Adipose tissue (tissue), 3 donors: ENCODE data around the gene NSMCE4A. TPM values are rescaled to one million over a fixed set of nuclear protein-coding genes. Genes with fewer than 3 reads are reported as not detected.
"Not testable (repeated sequence)": the region's sequence is repeated elsewhere in the genome, so short reads cannot be mapped to it uniquely, and the experiment has no call there.

ENCODE experiments used
- H3K27ac ChIP-seq: one replicate; pipeline ENCODE4 v1.5.1; 2013; ENCODE audit warnings: low read depth, low read length
- WGBS, 3 donors: extraction: QIAGEN DNeasy Blood & Tissue Kit; methylation state at CpG; one replicate each; pipeline ENCODE4 v1.1.7; 2013; 5-methylcytosine and 5-hydroxymethylcytosine counted together
- polyA plus RNA-seq, 3 donors: library from polyadenylated mRNA; stranded (reverse); fragments of 200-250 nt; gene quantifications; one replicate each; pipeline ENCODE4 v1.2.3, GENCODE V29; 2013
- donor health status: healthy with polysubstance abuse.
- donor health status: Bipolar disorder and iron deficiency.
- donor health status: healthy.

The NSMCE4A gene
- polyA plus RNA-seq, 3 donors = 27.8 to 59.7 (median 51.3) TPM

DNA sequence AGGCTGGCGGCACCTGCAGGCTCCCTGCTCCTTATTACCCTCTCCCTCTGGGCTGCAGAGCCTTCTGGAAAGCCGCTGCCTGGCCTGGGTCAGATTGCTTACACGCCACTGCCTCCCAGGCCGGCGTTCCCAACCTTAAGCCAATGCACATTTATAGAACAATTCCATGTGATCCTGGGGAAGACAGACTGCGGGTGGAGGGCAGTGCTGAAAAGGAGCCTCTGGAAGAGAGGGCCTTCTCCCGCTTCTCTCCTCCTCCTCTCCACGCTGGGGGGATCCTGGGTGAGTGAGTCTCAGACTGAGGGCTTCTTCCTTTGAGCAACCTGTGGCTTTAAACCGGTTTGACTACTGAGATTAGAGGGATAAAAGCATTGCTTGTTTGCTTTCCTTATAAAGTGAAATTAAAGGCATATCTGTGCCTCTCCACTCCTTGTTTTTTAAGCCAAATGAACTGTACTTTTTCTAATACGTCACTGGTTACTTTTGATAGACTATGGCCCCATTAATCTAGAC, 19.5 kb upstream of the NSMCE4A start:
- H3K27ac ChIP-seq = no peak overlapping the region
- 11 to 43% (median 35%) methylated on average over 10 of the region's 10 CpGs for WGBS, 3 donors

DNA sequence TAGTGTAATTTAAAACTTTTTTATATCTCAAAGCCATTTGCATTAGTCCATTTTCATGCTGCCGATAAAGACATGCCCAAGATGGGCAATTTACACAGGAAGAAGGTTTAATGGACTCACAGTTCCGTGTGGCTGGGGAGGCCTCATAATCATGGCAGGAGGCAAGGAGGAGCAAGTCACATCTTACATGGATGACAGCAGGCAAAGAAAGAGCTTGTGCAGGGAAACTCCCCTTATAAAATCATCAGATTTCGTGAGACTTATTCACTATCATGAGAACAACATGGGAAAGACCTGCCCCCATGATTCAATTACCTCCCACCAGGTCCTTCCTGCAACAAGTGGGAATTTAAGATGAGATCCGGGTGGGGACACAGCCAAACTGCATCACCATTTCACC, 16.7 kb upstream of the NSMCE4A start:
- not testable (repeated sequence) for H3K27ac ChIP-seq
- WGBS, 3 donors = 84 to 96% (median 91%) methylated on average over 4 of the region's 4 CpGs

DNA sequence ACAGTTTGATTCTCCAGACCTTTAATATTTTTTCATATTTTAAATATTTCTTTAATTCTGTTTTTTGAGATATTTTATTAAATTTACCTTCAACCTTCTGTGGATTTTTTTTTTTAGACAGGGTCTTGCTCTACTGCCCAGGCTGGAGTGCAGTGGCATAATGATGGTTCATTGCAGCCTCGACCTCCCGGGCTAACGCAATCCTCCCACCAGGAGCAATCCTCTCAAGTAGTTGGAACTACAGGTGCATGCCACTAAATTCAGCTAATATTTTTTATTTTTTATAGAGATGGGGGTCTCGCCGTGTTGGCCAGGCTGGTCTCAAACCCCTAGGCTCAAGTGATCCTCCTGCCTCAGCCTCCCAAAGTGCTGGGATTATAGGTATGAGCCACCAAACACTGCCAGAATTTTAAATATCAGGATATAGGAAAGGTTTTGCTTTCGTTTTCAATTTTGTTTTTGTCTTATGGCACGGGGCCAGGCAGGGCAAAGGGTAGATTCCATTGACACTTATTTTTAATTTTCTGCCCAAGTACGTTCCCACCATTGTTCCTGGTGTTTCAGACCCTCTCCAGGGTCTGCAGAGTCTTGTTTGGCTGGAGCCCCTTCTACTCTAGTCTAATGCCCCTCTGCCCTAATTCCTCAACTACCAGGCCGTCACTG, 15.1 kb upstream of the NSMCE4A start:
- H3K27ac ChIP-seq = no peak overlapping the region
- WGBS, 3 donors = 64 to 71% (median 69%) methylated on average over 9 of the region's 9 CpGs

DNA sequence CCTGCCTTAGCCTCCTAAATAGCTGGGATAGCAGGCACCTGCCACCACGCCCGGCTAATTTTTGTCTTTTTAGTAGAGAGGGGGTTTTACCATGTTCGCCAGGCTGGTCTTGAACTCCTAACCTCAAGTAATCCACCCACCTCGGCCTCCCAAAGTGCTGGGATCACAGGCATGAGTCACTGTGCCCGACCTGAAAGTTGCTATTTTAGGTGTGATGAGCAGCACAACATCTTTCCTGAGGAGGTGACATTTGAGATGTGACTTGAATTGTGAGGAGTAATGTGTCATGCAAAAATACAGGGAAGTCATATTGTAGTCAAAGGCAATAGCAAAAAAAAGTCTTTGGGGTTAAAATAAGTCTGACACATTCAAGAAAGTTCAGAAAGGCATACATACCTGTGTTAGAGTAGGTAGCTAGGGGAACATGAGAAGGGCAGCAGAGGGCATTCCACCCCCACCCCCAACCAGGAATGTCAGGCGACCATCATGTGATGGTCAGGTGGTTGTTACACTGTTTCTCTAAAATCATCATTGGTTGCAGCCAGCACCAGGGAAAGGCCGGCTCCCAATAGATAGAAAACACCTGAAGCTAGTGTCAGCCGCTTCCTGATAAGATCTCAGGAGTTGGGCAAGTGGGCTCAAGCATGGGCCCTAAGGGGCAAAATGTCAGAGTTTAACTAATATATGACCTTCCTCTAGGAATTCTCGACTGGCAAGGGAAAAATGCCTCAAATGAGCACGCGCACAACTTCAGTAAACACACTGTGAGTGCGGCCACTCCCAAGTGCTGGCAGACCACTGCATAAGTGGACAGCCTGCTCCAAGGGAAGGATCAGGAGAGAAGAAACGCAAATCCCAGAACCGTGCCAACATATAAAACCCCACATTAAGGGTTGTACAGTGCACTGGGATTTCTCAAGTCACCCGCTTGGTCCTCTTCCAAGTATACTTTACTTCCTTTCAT, 13.6 kb upstream of the NSMCE4A start, which contains the start of gene TACC2:
TSS of gene TACC2 (plus strand) at position 803 of the 964 bp plus-strand sequence. CDS start 32,819 bp downstream, outside the sequence.
- no peak within 1 kb of the TSS for H3K27ac ChIP-seq
- WGBS, 3 donors = 79 to 86% (median 81%) methylated on average over 15 of the region's 15 CpGs

DNA sequence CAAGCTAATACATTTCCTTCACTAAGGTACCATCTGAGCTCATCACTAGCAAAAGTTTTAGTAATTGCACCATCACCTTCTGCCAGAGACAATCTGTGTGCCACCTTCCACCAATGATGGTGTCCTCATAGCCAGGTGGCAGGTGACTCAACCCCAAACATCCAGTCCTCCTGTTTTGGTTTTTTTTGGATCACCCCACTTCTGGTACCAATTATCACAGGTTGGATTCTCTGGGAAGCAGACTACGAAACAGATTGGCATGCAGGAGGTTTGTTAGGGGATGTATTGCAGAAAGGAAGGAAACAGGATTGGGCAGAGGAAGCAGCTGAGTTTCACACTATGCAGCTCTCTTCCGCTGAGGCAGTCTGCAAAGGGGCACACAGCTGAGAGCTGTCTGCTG, 9.4 kb upstream of the NSMCE4A start:
- H3K27ac ChIP-seq = no peak overlapping the region
- 71 to 93% (median 84%) methylated on average over 2 of the region's 2 CpGs for WGBS, 3 donors

DNA sequence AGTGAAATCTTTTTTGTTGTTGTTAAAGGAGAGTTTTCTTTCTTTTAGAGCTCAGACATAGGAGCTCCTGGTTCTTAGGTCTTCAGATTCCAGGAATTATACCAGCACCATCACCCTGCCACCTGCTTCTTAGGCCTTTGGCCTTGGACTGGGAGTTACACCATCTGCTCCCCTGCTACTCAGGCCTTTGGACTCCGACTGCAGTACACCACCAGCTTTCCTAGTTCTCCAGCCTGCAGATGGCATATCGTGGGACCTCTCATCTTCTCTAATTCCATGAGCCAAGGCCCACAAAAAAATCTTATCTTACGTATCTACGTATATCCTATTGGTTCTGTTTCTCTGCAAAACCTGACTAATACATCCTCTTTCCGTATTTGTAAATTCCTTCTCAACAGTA, 8.8 kb upstream of the NSMCE4A start:
- no peak overlapping the region for H3K27ac ChIP-seq
- WGBS, 3 donors = 51 to 94% (median 80%) methylated on average over 5 of the region's 5 CpGs

DNA sequence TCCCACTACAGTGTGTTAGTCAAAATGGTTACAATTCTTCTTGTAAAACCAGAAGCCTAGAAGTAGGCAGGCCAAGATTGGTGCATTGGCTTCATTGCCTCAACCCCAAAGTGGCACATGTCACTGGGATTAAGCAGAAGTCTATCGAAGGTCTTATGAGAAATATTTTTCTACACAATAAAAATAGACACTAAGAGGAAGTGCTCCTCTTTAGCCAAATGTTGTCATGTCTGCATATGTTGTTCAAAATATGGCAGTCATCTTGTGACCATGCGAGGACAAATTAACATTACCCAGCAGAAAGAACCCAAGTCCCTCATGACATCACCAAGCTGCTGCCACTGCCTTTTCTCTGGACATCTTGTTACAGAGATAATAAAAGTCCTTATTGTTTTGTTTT, 6.3 kb upstream of the NSMCE4A start:
- WGBS, 3 donors = 89 to 96% (median 90%) methylated on average over 2 of the region's 2 CpGs
- no peak overlapping the region for H3K27ac ChIP-seq

DNA sequence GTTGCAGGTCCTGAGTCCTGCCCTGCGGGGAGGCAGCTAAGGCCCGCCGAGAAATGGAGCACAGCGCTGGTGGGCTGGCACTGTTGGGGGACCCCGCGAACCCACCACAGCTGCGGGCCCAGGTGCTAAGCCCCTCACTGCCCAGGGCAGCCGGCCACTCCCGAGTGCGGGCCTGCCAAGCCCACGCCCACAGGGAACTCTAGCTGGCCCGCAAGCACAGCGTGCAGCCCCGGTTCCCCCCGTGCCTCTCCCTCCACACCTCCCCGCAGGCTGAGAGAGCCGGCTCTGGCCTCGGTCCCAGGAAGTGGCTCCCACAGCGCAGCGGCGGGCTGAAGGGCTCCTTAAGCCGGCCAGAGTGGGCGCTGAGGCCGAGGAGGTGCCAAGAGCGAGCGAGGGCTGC, 3.5 kb upstream of the NSMCE4A start:
- H3K27ac ChIP-seq = no peak overlapping the region
- WGBS, 3 donors = 92 to 97% (median 93%) methylated on average over 21 to 26 of the region's 26 CpGs

DNA sequence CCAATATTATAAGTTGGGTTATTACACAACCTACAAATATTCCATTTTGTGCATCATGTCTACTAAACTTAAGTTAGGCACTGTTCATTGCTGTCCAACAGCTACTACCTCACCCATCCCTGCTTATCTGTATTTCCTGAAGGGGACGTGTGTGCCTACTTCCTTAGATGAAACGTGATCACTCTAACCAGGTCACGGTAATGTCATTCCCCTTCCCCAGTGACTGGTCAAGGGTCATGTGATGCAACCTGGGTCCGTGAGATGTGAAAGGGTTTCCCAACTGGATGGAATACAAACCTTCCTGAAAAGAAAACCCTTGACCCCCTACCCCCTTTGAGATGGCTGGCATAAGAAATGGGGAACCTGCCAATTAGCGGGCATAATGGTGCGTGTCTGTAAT, 1.6 kb upstream of the NSMCE4A start:
- WGBS, 3 donors = 84 to 87% (median 85%) methylated on average over 6 of the region's 6 CpGs
- H3K27ac ChIP-seq = no peak overlapping the region

DNA sequence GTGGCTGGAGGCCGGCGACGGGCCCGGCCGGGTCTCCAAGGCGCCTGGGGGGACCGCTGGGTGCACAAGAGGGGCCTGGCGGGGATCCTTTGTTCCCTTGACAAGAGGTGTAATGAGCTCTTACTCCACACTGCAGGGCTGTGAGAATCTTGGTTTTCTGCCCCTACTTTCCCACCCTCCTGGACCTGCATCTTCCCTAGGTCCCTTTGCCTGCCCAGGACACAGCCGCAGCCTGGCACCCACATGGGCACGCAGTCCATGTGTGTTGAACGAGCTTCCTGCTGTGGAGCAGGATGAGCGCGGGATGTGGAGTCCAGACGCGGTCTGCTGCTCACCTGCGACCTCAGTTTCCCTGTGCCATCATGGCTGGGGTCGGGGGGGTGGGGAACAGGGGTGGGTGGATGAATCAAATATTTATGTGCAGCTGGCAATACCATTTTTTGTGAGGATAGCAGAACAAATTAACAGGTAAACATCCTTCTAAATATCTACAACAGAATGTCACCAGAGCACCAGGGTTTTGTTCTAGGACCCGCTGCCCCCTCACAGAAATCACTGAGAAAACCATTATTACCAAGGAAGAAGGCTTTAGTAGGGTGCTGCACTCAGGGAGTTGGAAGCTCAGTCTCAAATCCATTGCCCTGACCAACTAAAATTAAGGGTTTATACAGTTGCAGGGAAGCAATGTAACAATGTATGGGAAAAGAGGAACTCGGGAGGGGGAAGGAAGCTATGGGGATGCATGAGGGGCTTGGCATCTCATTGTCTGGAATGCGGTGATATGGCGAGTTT, 474 bp upstream of the NSMCE4A start:
- 35 to 40% (median 35%) methylated on average over 20 to 21 of the region's 21 CpGs for WGBS, 3 donors
- no peak overlapping the region for H3K27ac ChIP-seq

DNA sequence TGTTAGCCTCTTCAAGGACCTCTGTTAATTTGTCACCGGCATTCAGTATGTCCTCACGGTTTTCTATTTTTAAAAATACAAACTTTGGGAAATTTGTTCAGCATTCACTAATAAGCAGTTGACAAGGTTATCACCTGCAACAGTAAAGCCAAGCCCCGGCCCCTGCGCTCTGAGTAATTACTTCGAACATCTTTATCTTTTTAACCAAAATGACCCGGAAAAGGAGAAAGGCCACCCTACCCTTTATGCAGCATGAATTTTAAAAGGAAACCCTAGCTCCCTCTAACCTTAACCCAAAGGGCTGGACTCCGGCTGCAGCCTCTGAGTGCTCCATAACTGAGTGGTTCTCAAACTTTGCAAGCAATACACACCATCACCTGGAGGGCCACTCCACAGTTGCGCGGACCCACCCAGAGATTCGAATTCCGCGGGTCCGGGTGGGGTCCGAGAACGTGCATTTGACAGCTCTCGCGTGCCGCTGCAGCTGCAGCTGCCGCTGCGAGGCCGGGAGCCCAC, 940 bp downstream of the NSMCE4A start:
- 4 to 11% (median 9%) methylated on average over 21 of the region's 21 CpGs for WGBS, 3 donors
- H3K27ac ChIP-seq = no peak overlapping the region

DNA sequence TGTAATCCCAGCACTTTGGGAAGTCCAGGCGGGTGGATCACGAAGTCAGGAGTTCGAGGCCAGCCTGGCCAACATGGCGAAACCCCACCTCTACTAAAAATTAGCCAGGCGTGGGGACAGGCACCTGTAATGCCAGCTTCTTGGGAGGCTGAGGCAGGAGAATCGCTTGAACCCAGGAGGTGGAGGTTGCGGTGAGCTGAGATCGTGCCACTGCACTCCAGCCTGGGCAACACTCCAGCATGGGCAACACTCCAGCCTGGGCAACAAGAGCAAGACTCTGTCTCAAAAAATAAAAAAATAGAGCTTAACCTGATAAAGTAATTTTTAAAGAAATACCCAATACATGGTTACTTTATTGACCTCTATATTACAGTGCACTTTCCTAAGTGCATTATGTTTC, 5.9 kb downstream of the NSMCE4A start:
- 84 to 89% (median 86%) methylated on average over 8 of the region's 8 CpGs for WGBS, 3 donors
- H3K27ac ChIP-seq = not testable (repeated sequence)

DNA sequence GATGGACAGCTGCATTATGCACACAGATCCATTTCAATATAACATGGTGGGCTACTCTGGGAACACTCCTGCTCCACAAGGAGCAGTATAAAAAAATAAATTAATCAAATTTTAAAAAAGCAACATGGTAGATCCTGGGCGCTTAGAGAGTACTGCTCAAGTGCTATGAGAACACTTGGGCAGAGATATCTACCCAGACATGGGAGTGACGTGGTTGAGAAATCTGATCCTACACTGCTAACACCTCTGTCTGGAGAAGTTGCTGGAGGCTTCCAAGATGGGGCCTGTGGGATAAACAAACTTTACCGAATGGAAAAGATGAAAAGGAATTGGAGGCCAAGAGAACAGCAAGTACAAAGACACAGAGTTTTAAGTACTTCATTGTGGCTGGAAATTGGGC, 9.0 kb downstream of the NSMCE4A start:
- 90% methylated on average over 3 of the region's 3 CpGs for WGBS, 3 donors
- no peak overlapping the region for H3K27ac ChIP-seq

DNA sequence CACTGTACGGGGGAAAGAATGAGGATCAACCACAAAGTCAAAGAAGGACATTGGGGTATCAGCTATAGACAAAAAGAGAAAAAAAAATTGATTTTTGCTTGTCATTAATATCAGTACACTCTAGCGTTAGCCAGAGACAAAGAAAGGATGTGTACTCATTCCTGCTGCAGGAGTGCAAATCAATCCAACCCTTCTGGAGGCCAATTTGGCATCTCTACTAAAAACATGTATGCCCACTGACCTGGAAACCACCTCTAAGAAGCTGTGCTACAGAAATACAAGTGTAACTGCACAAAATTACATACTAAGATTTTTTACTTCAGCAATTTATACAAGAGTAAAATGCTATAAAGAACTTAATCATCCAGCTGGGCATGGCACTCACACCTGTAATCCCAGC, 13.6 kb downstream of the NSMCE4A start:
- WGBS, 3 donors = 75 to 88% (median 88%) methylated on average over 2 of the region's 2 CpGs
- no peak overlapping the region for H3K27ac ChIP-seq

DNA sequence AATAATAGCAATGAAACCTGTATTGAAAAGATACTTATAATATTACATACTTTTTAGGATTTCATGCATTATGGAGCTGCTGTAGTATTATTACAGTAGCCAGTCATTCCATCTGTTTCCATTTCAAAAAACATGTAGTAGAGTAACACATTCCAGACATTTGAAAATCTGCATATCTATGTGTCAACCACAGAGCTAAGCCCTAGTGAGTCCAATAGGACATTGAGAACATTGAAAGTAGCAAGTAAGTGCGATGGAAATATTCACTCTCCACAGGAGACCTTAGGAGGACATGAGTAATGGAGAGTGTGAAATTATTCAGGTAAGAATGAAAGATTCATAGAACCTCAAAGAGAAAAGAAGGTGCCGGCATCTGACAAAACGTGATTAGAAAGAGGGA, 15.3 kb downstream of the NSMCE4A start:
- H3K27ac ChIP-seq = no peak overlapping the region
- WGBS, 3 donors = 91 to 93% (median 91%) methylated on average over 3 of the region's 3 CpGs

DNA sequence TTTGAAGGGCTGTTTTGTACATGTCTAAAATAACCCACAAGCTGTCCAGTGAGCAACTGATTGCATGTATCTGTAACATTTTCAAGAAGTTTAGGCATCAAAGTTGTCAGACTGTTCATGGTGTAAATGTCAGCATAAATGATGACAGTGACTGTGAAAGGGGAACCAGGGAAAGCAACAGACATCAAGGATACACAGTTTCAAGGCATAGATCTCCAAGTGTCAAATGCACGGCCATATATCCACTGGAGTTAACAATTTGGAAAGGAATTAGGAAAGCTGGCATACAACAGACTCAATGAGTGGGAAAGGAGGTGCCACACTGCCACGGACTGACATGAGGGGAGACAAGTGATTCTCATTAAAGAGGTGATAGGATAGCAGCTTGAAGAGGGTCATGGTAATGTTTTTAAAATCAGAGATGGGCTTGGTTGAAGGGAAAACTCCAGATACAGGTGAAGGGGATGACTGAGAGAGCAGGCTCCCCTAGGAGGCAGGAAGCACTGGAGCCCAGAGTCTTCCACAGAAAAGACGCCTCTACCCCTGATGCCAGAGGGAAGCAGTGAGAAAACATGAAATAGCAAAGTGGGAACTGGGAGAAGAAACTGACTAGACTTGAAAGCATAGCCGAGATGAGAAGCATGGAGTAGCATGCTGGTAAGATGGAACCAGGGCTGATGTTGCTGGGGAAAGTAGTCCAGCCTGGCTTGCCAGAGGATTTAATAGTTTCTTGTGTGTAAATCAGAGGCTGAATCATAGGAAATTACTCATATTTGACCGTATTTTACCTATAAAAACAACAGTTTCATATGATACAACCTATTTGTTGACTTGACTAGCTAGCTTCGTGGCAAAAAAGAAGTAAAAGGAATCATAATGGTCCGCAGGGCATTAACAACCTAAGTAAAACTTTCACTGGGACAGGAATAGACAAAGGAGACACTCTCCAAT, 18.6 kb downstream of the NSMCE4A start:
- WGBS, 3 donors = 85 to 88% (median 86%) methylated on average over 7 of the region's 7 CpGs

DNA sequence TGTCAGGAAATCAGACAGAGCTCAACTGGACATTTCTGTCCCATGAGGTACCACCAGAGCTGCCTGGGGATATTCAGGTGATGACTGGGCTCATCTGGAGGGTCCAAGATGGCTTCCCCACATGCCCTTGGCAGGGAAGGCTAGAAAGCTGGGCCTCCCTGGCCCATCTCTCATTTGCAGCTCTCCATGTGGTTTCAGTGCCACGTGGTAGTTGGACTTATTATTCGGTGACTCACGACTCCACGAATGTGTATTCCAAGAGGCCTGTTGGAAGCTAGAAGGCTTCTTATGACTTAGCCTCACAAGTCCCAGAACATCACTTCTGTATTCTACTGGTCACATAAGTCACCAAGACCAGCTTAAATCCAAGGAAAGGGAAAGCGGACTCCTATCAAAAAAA, 22.8 kb downstream of the NSMCE4A start:
- whole genome bisulfite sequencing, 3 donors = 90 to 93% (median 90%) methylated on average over 5 of the region's 5 CpGs
- no peak overlapping the region for H3K27ac ChIP-seq

More for the DNA sequence above, 18.6 kb downstream of the NSMCE4A start:
- no peak overlapping the region for H3K27ac ChIP-seq
